GM18858 (cell line): ENCODE data around the gene MAD1L1.
"Not testable (repeated sequence)": the region's sequence is repeated elsewhere in the genome, so short reads cannot be mapped to it uniquely, and the experiment has no call there.

Experiments used
- ATAC-seq: cut with Tn5 transposase; IDR thresholded peaks from one replicate; pipeline ENCODE4 v1.9.1; 2021; ENCODE audit not compliant: unreplicated experiment

MAD1L1 gene

GRCh38 chr7:2072798-2073197 is 159.9 kb downstream of the MAD1L1 start:
- no peak for ATAC-seq

- peak; percentile 92 for ATAC-seq
These were observed 160.7 kb downstream of the MAD1L1 start for GRCh38 chr7:2072042-2072441.

GRCh38 chr7:2071133-2071832 is 161.5 kb downstream of the MAD1L1 start:
- no peak for ATAC-seq

- ATAC-seq = no peak
These were observed 162.5 kb downstream of the MAD1L1 start for GRCh38 chr7:2070151-2070763.

- no peak for ATAC-seq
These were observed 163.3 kb downstream of the MAD1L1 start for GRCh38 chr7:2069472-2069860.

GRCh38 chr7:2068693-2069471 is 163.9 kb downstream of the MAD1L1 start:
- ATAC-seq = no peak

- no peak for ATAC-seq
These were observed 166.4 kb downstream of the MAD1L1 start for GRCh38 chr7:2066251-2066919.

- no peak for ATAC-seq
These were observed 167.2 kb downstream of the MAD1L1 start for GRCh38 chr7:2065528-2065927.

- no peak for ATAC-seq
These were observed 169.0 kb downstream of the MAD1L1 start for GRCh38 chr7:2063563-2064260.

- ATAC-seq = no peak
These were observed 170.1 kb downstream of the MAD1L1 start for GRCh38 chr7:2062648-2063047.

GRCh38 chr7:2060701-2061100 is 172.0 kb downstream of the MAD1L1 start:
- no peak for ATAC-seq

GRCh38 chr7:2059964-2060700 is 172.6 kb downstream of the MAD1L1 start:
- ATAC-seq = no peak

GRCh38 chr7:2058246-2058645 is 174.5 kb downstream of the MAD1L1 start:
- not testable (repeated sequence) for ATAC-seq

GRCh38 chr7:2055956-2056355 is 176.8 kb downstream of the MAD1L1 start:
- no peak for ATAC-seq

GRCh38 chr7:2054927-2055326 is 177.8 kb downstream of the MAD1L1 start:
- no peak for ATAC-seq

GRCh38 chr7:2053395-2053794 is 179.3 kb downstream of the MAD1L1 start:
- no peak for ATAC-seq

GRCh38 chr7:2052657-2053048 is 180.1 kb downstream of the MAD1L1 start:
- ATAC-seq = no peak

GRCh38 chr7:2051707-2052656 is 180.8 kb downstream of the MAD1L1 start:
- no peak for ATAC-seq

GRCh38 chr7:2050511-2050866 is 182.3 kb downstream of the MAD1L1 start:
- no peak for ATAC-seq
